ENCODE measurements around the gene PLEKHA6. TPM values are rescaled to one million over a fixed set of nuclear protein-coding genes. Genes with fewer than 3 reads are reported as not detected.

Gene PLEKHA6
- total and polyA plus RNA-seq, 2 of the 8 experiments (the other 6 are each of a cell fraction or from before 2014, with no cell fraction given): 4.8 to 20.2 TPM

- Histone ChIP-seq H4K91ac (replicated peaks; ENCODE audit: insufficient read length, low read length) (no peak overlapping the region), H3K79me1 (ENCODE audit: low read depth, low read length) (no peaks in the 10 kb centered on the region), H3K9me3 (ENCODE audit: insufficient read depth in 2 of 2, low read depth in 1 of 2, low read length in 1 of 2) (no peaks in the 10 kb centered on the region), H2BK12ac (ENCODE audit: low read depth, low read length) (no peak overlapping the region), H3K18ac (ENCODE audit: extremely low read depth, low read length) (peak overlapping the region; percentile 24; the same call in 1 of the 2 replicates), H3K79me2 (ENCODE audit: control insufficient read depth in 1 of 2, insufficient read depth in 2 of 2, low read length in 2 of 2) (no peaks in the 10 kb centered on the region), H4K20me1 (replicated peaks in 1 of 2; ENCODE audit: control insufficient read depth in 1 of 2, insufficient read depth in 2 of 2, low read length in 2 of 2) (no peaks in the 10 kb centered on the region), H3K27ac (ENCODE audit: low read depth, low read length) (no peak overlapping the region), H3K14ac (ENCODE audit: insufficient read length) (no peak overlapping the region), H3K4ac (replicated peaks; ENCODE audit: insufficient read length, low read depth, low read length) (no peak overlapping the region), H2AK5ac (ENCODE audit: low read depth, low read length) (no peak overlapping the region), H2BK15ac (ENCODE audit: low read length) (no peak overlapping the region), H3K56ac (replicated peaks; ENCODE audit: insufficient read length, low read depth, low read length) (no peak overlapping the region), H3K23me2 (ENCODE audit: low read depth, low read length) (no peaks in the 10 kb centered on the region), H3K36me3 (ENCODE audit: control insufficient read depth in 2 of 4, insufficient read depth in 4 of 4, low read length in 3 of 4) (no peaks in the 10 kb centered on the region), H3K4me1 (replicated peaks in 1 of 4; ENCODE audit: control insufficient read depth in 3 of 4, insufficient read depth in 4 of 4, low read length in 3 of 4) (peaks cover 12 to 15% (median 14%) of the 10 kb centered on the region in 4 experiments), H4K5ac (ENCODE audit: insufficient read length, low read depth, low read length) (no peak overlapping the region), H3K23ac (ENCODE audit: insufficient read length) (no peak overlapping the region), H3K4me2 (ENCODE audit: insufficient read depth in 1 of 2, low read depth in 2 of 2, low read length in 2 of 2) (peak overlapping the region; percentile 1 to 77; a peak in 3 of 4 replicates), H2AFZ (ENCODE audit: low read length) (no peak overlapping the region), H3K4me3 (ENCODE audit: extremely low read depth in 1 of 4, insufficient read depth in 2 of 4, low read depth in 3 of 4, low read length in 4 of 4) (peak overlapping the region in 3 of 4 experiments; percentile 30 to 50 (median 45); a peak in 4 of 8 replicates), H3K27me3 (replicated peaks in 1 of 4; ENCODE audit: control insufficient read depth in 3 of 4, extremely low read depth in 1 of 4, insufficient read depth in 3 of 4, low read length in 3 of 4) (peaks cover 0 to 9% (median 5%) of the 10 kb centered on the region in 4 experiments; a peak in 4 of 7 replicates), H3K9ac (replicated peaks in 1 of 4; ENCODE audit: extremely low read depth in 1 of 4, low read depth in 3 of 4, low read length in 3 of 4) (no peak overlapping the region), H2BK20ac (ENCODE audit: low read length) (no peak overlapping the region), H2BK120ac (replicated peaks; ENCODE audit: low read depth, low read length) (no peak overlapping the region), H2BK5ac (ENCODE audit: low read depth, low read length) (no peak overlapping the region), H4K8ac (ENCODE audit: extremely low read depth, insufficient read depth, low read length) (no peak overlapping the region; the same call in 1 of the 2 replicates)
- CTCF ChIA-PET (ENCODE audit: partially characterized antibody): interaction anchor here (0.8 to 9.5 kb wide), 49 partner anchors 11 to 608 kb away, joined by 3 to 318 read pairs (median 8); partner anchors contain the start of genes GOLT1A, KISS1 and REN
- no peak for TF ChIP-seq CEBPB (IDR thresholded peaks at IDR 0.05; ENCODE audit: low read depth, low read length)
- TF ChIP-seq EZH2 (IDR thresholded peaks at IDR 0.05; ENCODE audit: low read depth, low read length, severe bottlenecking): peak; percentile 30
- 80% methylated on average over 11 of the region's 11 CpGs; no CpG with 5 or more reads in 1 of the 2 experiments for WGBS, 2 experiments (ENCODE audit: extremely low coverage in 1 of 2, insufficient coverage in 1 of 2, insufficient read length in 1 of 2, insufficient replicate concordance in 2 of 2, low coverage in 1 of 2, low lambda C conversion rate in 2 of 2, missing lambda C conversion rate in 1 of 2)
- FAIRE-seq (no peak), DNase-seq (ENCODE audit: low read depth in 1 of 2, low spot score in 2 of 2) (no peak)
- POLR2A ChIA-PET (ENCODE audit: partially characterized antibody): interaction anchor here (0.7 to 1.7 kb wide), 4 partner anchors 15 to 203 kb away, joined by 3 to 5 read pairs (median 4); partner anchors contain the start of gene GOLT1A
Observed at GRCh38 chr1:204362984-204363334, 3.2 kb upstream of the PLEKHA6 start.
